RWPE1 (cell line): Measurements from ENCODE around the gene MELK.
A peak's percentile ranks its signal among the peaks of the same experiment; 100 is the strongest.
"Not testable (repeated sequence)": the region's sequence is repeated elsewhere in the genome, so short reads cannot be mapped to it uniquely, and the experiment has no call there.

Experiments used
- CTCF ChIA-PET: fragments of 350-600 bp; sonication (Branson Sonifier 250); formaldehyde crosslinking; extraction: SDS; loops from one replicate; lab custom pipeline; 2021; lab: Yijun Ruan, JAX
- POLR2A ChIA-PET: fragments of 400-600 bp; formaldehyde crosslinking; extraction: SDS; loops from one replicate; lab custom pipeline; 2020; ENCODE audit warnings: antibody characterized with exemption; ENCODE audit not compliant: low non-redundant PET; lab: Yijun Ruan, JAX
- DNase-seq: peaks from one replicate; pipeline ENCODE4 v3.0.0; 2012; ENCODE audit warnings: low spot score
- H3K27ac ChIP-seq: fragments of 450-650 bp; 2 replicates; pipeline ENCODE4 v1.5.1; 2017
- TF ChIP-seq, protein P1 (sequence below): fragments of 450-650 bp; conservative IDR thresholded peaks from 2 replicates; pipeline ENCODE4 v1.5.1; 2017; ENCODE audit warnings: low read depth, mild to moderate bottlenecking

MELK gene

DNA sequence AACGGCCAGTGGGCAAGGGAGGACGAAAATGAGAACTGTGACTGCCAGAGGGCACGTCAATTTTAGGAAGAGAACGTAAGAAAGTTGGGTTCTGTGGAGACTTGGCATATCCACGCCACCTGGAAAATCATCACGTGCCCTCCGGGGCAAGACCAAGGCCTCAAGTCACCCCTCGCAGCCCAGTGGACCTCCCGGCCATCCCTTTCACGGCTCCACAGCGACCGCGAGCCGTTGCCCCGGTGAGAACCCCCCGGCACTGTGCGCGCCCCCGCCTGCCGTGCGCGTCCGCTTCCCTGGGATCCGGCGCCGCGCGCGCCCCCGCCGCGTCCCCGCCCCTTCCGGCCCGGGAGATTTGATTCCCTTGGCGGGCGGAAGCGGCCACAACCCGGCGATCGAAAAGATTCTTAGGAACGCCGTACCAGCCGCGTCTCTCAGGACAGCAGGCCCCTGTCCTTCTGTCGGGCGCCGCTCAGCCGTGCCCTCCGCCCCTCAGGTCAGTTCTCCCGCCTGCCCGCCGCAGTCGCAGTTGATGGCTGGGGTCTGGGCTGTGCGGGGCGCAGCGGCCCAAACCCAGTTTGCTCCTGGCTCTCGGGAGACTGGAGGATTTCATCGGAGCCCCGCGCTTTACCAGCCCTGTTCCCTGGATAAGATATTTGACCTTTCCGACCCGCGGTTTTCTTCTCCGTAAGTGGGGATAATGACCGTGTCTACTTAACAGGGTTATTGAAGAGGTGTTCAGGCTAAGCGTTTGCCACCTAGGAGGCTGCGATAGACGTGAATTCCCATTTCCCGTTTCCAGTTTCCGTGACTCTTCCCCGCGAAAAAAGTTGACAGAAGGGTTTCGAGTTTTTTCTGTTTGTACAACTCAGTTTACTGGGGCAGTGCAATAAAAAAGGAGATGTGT, at the start of gene MELK:
TSS of gene MELK (plus strand) at position 381 of the 904 bp plus-strand sequence. CDS start 8,787 bp downstream, outside the sequence.
- peak within 1 kb of the TSS; percentile 88 for H3K27ac ChIP-seq
- TF ChIP-seq, protein P1, sequence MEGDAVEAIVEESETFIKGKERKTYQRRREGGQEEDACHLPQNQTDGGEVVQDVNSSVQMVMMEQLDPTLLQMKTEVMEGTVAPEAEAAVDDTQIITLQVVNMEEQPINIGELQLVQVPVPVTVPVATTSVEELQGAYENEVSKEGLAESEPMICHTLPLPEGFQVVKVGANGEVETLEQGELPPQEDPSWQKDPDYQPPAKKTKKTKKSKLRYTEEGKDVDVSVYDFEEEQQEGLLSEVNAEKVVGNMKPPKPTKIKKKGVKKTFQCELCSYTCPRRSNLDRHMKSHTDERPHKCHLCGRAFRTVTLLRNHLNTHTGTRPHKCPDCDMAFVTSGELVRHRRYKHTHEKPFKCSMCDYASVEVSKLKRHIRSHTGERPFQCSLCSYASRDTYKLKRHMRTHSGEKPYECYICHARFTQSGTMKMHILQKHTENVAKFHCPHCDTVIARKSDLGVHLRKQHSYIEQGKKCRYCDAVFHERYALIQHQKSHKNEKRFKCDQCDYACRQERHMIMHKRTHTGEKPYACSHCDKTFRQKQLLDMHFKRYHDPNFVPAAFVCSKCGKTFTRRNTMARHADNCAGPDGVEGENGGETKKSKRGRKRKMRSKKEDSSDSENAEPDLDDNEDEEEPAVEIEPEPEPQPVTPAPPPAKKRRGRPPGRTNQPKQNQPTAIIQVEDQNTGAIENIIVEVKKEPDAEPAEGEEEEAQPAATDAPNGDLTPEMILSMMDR = no peak
- ChIA-PET CTCF (no interaction called here), POLR2A (no interaction called here)
- peak; percentile 96 for DNase-seq

DNA sequence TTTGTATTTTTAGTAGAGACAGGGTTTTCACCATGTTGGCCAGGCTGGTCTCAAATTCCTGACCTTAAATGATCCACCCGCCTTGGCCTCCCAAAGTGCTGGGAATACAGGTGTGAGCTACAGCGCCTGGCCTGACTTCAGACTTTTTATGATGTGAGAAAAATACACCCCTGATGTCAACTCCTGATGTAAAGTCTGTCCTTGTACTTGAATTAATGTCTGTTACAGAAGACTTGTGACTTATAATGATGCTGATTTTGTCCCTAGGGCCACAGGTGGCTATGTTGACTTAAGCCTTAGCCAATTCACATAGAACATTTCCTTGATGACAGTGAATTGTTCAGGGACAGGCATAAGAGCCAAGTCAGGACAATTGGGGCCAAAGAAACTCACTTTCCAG, 42.5 kb upstream of the MELK start:
- no peak for DNase-seq
- H3K27ac ChIP-seq = no peak overlapping the region
- TF ChIP-seq, protein P1 = no peak
- CTCF ChIA-PET = no interaction called here
- POLR2A ChIA-PET = no interaction called here

DNA sequence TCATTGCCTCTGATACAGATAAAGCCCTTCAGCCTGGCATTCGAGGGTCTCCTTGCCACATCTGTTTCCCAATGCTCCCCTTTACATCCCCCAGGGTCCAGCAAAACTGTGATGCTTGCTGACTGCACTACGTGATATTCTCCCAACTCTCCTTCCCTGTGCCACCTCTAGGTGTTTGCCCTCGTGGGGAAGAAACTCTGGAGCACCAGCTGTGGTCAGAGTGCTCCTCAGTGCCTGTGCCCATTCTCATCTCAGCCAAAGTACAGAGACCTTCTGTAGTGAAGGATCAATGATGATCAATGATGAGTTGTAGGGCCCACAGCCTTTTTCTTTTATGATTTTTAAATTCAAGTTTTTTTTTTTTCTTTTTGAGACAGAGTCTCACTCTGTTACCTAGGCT, 40.3 kb upstream of the MELK start:
- ChIA-PET CTCF (interaction anchor here (0.7 kb wide), 1 partner anchor 24 kb away, joined by 3 read pairs; no protein-coding TSS in a partner anchor), POLR2A (no interaction called here)
- TF ChIP-seq, protein P1 = no peak
- DNase-seq = no peak
- no peak overlapping the region for H3K27ac ChIP-seq

DNA sequence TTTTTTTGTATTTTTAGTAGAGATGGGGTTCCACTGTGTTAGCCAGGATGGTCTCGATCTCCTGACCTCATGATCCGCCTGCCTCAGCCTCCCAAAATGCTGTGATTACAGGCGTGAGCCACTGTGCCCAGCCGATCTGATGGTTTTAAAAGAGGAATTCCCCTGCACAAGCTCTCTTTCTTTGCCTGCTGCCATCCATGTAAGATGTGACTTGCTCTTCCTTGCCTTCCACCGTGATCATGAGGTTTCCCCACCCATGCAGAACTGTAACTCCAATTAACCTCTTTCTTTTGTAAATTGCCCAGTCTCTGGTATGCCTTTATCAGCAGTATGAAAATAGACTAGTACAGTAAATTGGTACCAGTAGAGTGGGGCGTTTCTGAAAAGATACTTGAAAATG, 39.0 kb upstream of the MELK start:
- H3K27ac ChIP-seq, POLR2A ChIA-PET, CTCF ChIA-PET, DNase-seq: not testable (repeated sequence)

DNA sequence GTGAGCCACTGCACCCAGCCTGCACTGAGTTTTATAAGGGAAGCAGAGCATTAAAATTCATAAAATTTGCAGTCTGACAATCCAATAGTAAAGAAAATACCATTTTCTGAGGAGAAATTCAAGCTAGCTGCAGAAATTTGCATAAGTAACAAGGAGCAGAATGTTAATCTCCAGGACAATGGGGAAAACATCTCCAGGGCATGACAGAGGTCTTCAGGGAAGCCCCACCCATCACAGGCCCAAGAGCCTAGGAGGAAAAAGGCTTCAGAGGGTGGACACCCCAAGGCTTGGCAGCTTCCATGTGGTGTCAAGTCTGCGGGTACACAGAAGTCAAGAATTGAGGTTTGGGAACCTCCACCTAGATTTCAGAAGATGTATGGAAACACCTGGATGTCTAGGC, 37.6 kb upstream of the MELK start:
- H3K27ac ChIP-seq = no peak overlapping the region
- no peak for DNase-seq
- CTCF ChIA-PET = no interaction called here
- POLR2A ChIA-PET = no interaction called here
- TF ChIP-seq, protein P1 = no peak

DNA sequence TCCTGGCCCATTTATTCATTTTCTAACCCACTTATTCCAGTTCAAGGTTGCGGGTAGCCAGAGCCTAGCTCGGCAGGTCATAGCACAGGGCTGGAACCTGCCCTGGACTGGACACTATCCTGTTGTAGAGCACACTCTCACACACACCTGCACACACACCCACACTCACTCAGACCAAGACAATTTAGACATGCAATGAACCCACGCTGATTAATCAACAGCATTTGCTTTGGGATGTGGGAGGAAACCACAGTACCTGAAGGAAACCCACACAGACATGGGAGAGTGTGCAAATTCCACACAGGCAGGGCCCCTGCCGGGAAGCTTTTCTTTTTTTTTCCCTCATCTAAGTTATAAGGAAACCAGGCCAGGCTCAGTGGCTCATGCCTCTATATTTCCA, 34.8 kb upstream of the MELK start:
- DNase-seq = no peak
- POLR2A ChIA-PET = no interaction called here
- CTCF ChIA-PET = no interaction called here
- H3K27ac ChIP-seq = no peak overlapping the region
- TF ChIP-seq, protein P1 = no peak

DNA sequence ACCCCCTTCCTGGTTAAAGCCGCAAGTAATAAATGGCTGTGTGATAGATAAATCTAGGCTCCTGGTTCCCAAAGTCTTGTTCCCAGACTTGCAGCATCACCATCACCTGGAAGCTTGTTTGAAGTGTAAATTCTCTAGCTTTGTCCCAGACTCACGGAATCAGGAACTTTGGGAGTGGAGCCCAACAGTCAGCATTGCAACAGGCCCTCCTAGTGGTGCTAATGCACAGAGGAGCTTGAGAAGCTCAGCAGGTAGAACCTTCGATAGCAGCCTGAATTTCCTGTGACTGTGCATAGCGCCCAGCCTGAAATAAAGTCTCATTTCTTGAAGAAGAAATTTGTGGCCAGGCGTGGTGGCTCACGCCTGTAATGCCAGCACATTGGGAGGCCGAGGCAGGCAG, 30.3 kb upstream of the MELK start:
- CTCF ChIA-PET = interaction anchor here (1.0 kb wide), 1 partner anchor 92 kb away, joined by 6 read pairs; no protein-coding TSS in a partner anchor
- POLR2A ChIA-PET = no interaction called here
- H3K27ac ChIP-seq = peak overlapping the region; percentile 85; the same call in 1 of the 2 replicates
- DNase-seq = no peak
- TF ChIP-seq, protein P1 = no peak
